ENCODE data around the gene SHISA8. TPM values are rescaled to one million over a fixed set of nuclear protein-coding genes. Genes with fewer than 3 reads are reported as not detected.
"Not testable (repeated sequence)": the region's sequence is repeated elsewhere in the genome, so short reads cannot be mapped to it uniquely, and the experiment has no call there.

Gene SHISA8
- 1.0 and 1.7 TPM in 2 replicates for total RNA-seq

- intact Hi-C loops (cut with micrococcal nuclease), result no loop called here
- Mint-ChIP-seq H3K4me1 (ENCODE audit: low read depth) (peaks cover 18% of the 10 kb centered on the region), H3K9me3 (no peaks in the 10 kb centered on the region), H3K27me3 (ENCODE audit: low read depth) (peaks cover 45% of the 10 kb centered on the region), H3K4me3 (ENCODE audit: low read depth) (peak within 1 kb of the TSS; percentile 45), H3K36me3 (ENCODE audit: low read depth) (no peaks in the 10 kb centered on the region), H3K27ac (no peak within 1 kb of the TSS)
- peak; percentile 41 for DNase-seq (ENCODE audit: low spot score)
Observed at GRCh38 chr22:41915035-41915785, at the start of gene SHISA8. Gene SHISA8, minus strand, starts transcription at chr22:41915074. Its CDS starts 407 bp downstream, at chr22:41914667.

GRCh38 chr22:41964112-41964491 is 49.2 kb upstream of the SHISA8 start:
- Mint-ChIP-seq H3K4me1 (ENCODE audit: low read depth) (peaks cover 6% of the 10 kb centered on the region), H3K27me3 (ENCODE audit: low read depth) (peaks cover 3% of the 10 kb centered on the region), H3K9me3 (no peaks in the 10 kb centered on the region), H3K4me3 (ENCODE audit: low read depth) (no peak overlapping the region), H3K36me3 (ENCODE audit: low read depth) (no peaks in the 10 kb centered on the region), H3K27ac (no peak overlapping the region)
- no peak for DNase-seq (ENCODE audit: low spot score)
- intact Hi-C loops (cut with micrococcal nuclease), result no loop called here

GRCh38 chr22:41963453-41964111 is 48.7 kb upstream of the SHISA8 start:
- Mint-ChIP-seq H3K4me1 (ENCODE audit: low read depth) (peaks cover 6% of the 10 kb centered on the region), H3K27ac (no peak overlapping the region), H3K9me3 (no peaks in the 10 kb centered on the region), H3K27me3 (ENCODE audit: low read depth) (peaks cover 3% of the 10 kb centered on the region), H3K4me3 (ENCODE audit: low read depth) (no peak overlapping the region), H3K36me3 (ENCODE audit: low read depth) (no peaks in the 10 kb centered on the region)
- intact Hi-C loops (cut with micrococcal nuclease), result no loop called here
- no peak for DNase-seq (ENCODE audit: low spot score)

- no peaks in the 10 kb centered on the region for H3K9me3 Mint-ChIP-seq
- H3K36me3 Mint-ChIP-seq (ENCODE audit: low read depth), result no peaks in the 10 kb centered on the region
- DNase-seq (ENCODE audit: low spot score), result no peak
- H3K27ac Mint-ChIP-seq, result no peak overlapping the region
- H3K4me1 Mint-ChIP-seq (ENCODE audit: low read depth), result peaks cover 3% of the 10 kb centered on the region
- no peaks in the 10 kb centered on the region for H3K27me3 Mint-ChIP-seq (ENCODE audit: low read depth)
- intact Hi-C loops (cut with micrococcal nuclease), result no loop called here
- H3K4me3 Mint-ChIP-seq (ENCODE audit: low read depth), result no peak overlapping the region
Observed at GRCh38 chr22:41957941-41958556, 43.2 kb upstream of the SHISA8 start.

GRCh38 chr22:41952713-41953112 is 37.8 kb upstream of the SHISA8 start:
- no peak for DNase-seq (ENCODE audit: low spot score)
- H3K36me3 Mint-ChIP-seq (ENCODE audit: low read depth), result no peaks in the 10 kb centered on the region
- H3K27ac Mint-ChIP-seq, result no peak overlapping the region
- H3K27me3 Mint-ChIP-seq (ENCODE audit: low read depth), result no peaks in the 10 kb centered on the region
- no peak overlapping the region for H3K4me3 Mint-ChIP-seq (ENCODE audit: low read depth)
- no peaks in the 10 kb centered on the region for H3K9me3 Mint-ChIP-seq
- intact Hi-C loops (cut with micrococcal nuclease), result no loop called here
- H3K4me1 Mint-ChIP-seq (ENCODE audit: low read depth), result peaks cover 5% of the 10 kb centered on the region

GRCh38 chr22:41951898-41952474 is 37.1 kb upstream of the SHISA8 start, which contains the start of gene SMIM45:
Gene SMIM45, plus strand, starts transcription at chr22:41952150.
- no peaks in the 10 kb centered on the region for H3K9me3 Mint-ChIP-seq
- H3K27me3 Mint-ChIP-seq (ENCODE audit: low read depth), result no peaks in the 10 kb centered on the region
- H3K4me1 Mint-ChIP-seq (ENCODE audit: low read depth), result peaks cover 8% of the 10 kb centered on the region
- no peak within 1 kb of the TSS for H3K27ac Mint-ChIP-seq
- intact Hi-C loops (cut with micrococcal nuclease), result no loop called here
- H3K4me3 Mint-ChIP-seq (ENCODE audit: low read depth), result no peak within 1 kb of the TSS
- no peak for DNase-seq (ENCODE audit: low spot score)
- no peaks in the 10 kb centered on the region for H3K36me3 Mint-ChIP-seq (ENCODE audit: low read depth)

- Mint-ChIP-seq H3K9me3 (no peaks in the 10 kb centered on the region), H3K27me3 (ENCODE audit: low read depth) (no peaks in the 10 kb centered on the region), H3K4me3 (ENCODE audit: low read depth) (no peak overlapping the region), H3K36me3 (ENCODE audit: low read depth) (peaks cover 15% of the 10 kb centered on the region), H3K27ac (no peak overlapping the region), H3K4me1 (ENCODE audit: low read depth) (peaks cover 19% of the 10 kb centered on the region)
- intact Hi-C loops (cut with micrococcal nuclease), result loop anchor here (5.0 kb wide), 1 partner anchor 123 kb away; the partner anchor contains the start of genes NAGA and PHETA2
- no peak for DNase-seq (ENCODE audit: low spot score)
Observed at GRCh38 chr22:41949297-41949965, 34.6 kb upstream of the SHISA8 start.

- peaks cover 21% of the 10 kb centered on the region for H3K4me1 Mint-ChIP-seq (ENCODE audit: low read depth)
- H3K36me3 Mint-ChIP-seq (ENCODE audit: low read depth), result peaks cover 18% of the 10 kb centered on the region
- intact Hi-C loops (cut with micrococcal nuclease), result loop anchor here (5.0 kb wide), 1 partner anchor 123 kb away; the partner anchor contains the start of genes NAGA and PHETA2
- H3K27ac Mint-ChIP-seq; DNase-seq (ENCODE audit: low spot score); H3K27me3 Mint-ChIP-seq (ENCODE audit: low read depth); H3K9me3 Mint-ChIP-seq; H3K4me3 Mint-ChIP-seq (ENCODE audit: low read depth): not testable (repeated sequence)
Observed at GRCh38 chr22:41948928-41949296, 34.0 kb upstream of the SHISA8 start.

- Mint-ChIP-seq H3K4me1 (ENCODE audit: low read depth) (peaks cover 23% of the 10 kb centered on the region), H3K9me3 (no peaks in the 10 kb centered on the region), H3K27me3 (ENCODE audit: low read depth) (no peaks in the 10 kb centered on the region), H3K4me3 (ENCODE audit: low read depth) (no peak overlapping the region), H3K27ac (no peak overlapping the region), H3K36me3 (ENCODE audit: low read depth) (peaks cover 26% of the 10 kb centered on the region)
- no peak for DNase-seq (ENCODE audit: low spot score)
- intact Hi-C loops (cut with micrococcal nuclease), result loop anchor here (5.0 kb wide), 1 partner anchor 124 kb away; the partner anchor contains the start of genes NAGA and PHETA2
Observed at GRCh38 chr22:41948142-41948541, 33.3 kb upstream of the SHISA8 start.

- peaks cover 26% of the 10 kb centered on the region for H3K4me1 Mint-ChIP-seq (ENCODE audit: low read depth)
- peak overlapping the region; percentile 97 for H3K4me3 Mint-ChIP-seq (ENCODE audit: low read depth)
- H3K27ac Mint-ChIP-seq, result peak overlapping the region; percentile 93
- DNase-seq (ENCODE audit: low spot score), result no peak
- no peaks in the 10 kb centered on the region for H3K27me3 Mint-ChIP-seq (ENCODE audit: low read depth)
- intact Hi-C loops (cut with micrococcal nuclease), result loop anchor here (5.0 kb wide), 1 partner anchor 125 kb away; the partner anchor contains the start of genes NAGA and PHETA2
- H3K9me3 Mint-ChIP-seq, result no peaks in the 10 kb centered on the region
- H3K36me3 Mint-ChIP-seq (ENCODE audit: low read depth), result peaks cover 31% of the 10 kb centered on the region
Observed at GRCh38 chr22:41947424-41948080, 32.7 kb upstream of the SHISA8 start.

GRCh38 chr22:41946629-41947423 is 32.0 kb upstream of the SHISA8 start, which contains the start of gene CENPM:
Gene CENPM, minus strand, starts transcription at chr22:41947152. Its CDS starts 76 bp downstream, at chr22:41947076.
- Mint-ChIP-seq H3K4me3 (ENCODE audit: low read depth) (peak within 1 kb of the TSS; percentile 97), H3K36me3 (ENCODE audit: low read depth) (peaks cover 35% of the 10 kb centered on the region), H3K27me3 (ENCODE audit: low read depth) (no peaks in the 10 kb centered on the region), H3K27ac (peak within 1 kb of the TSS; percentile 93), H3K9me3 (no peaks in the 10 kb centered on the region), H3K4me1 (ENCODE audit: low read depth) (peaks cover 29% of the 10 kb centered on the region)
- intact Hi-C loops (cut with micrococcal nuclease), result loop anchor here (5.0 kb wide), 1 partner anchor 125 kb away; the partner anchor contains the start of genes NAGA and PHETA2
- peak; percentile 93 for DNase-seq (ENCODE audit: low spot score)

Data from activated T-helper 2 cell treated with anti-CD3 and anti-CD28 coated beads, Interferon-gamma antibody, Interleukin-2, Interleukin-4, amounts not matched to agents 10 μg/mL and 5 μg/mL and 100 μg/mL, durations not matched to agents 14 hours and 24 hours and 36 hours (primary cell).